Epithelial cell of prostate (primary cell): ENCODE data around the gene ETF1.
A peak's percentile ranks its signal among the peaks of the same experiment; 100 is the strongest.
"Not testable (repeated sequence)": the region's sequence is repeated elsewhere in the genome, so short reads cannot be mapped to it uniquely, and the experiment has no call there.

Source experiments
- DNase-seq: peaks from one replicate; pipeline ENCODE4 v3.0.0-alpha.2; 2011; ENCODE audit warnings: low read depth, low spot score
- H3K27ac ChIP-seq: fragments of 450-650 bp; 2 replicates; pipeline ENCODE4 v1.5.1; 2017; ENCODE audit warnings: mild to moderate bottlenecking

The ETF1 gene

DNA sequence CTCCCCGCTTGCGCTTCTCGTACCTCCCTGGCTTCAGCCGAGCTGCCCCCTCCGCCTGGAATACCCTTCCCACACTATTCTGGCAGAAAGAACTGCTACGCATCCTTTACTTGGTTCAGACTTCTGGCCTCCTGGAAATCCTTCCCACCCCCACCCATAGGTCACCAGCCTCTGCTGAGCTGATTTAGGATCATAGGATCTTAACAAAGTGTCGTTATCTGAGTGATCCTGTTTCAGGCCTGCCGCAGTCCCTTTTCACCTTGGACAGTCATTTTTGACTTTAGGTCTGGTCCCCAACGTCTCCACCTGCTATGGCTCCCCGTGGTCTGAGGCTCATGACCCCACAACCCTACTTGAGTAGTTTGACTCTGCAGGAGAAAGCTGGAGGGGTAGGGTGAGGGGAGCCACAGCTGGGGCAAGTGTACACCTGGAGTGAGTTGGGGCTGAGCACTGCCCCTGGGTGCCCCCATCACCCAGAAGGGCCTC is 50.4 kb downstream of the ETF1 start:
- DNase-seq, result no peak
- H3K27ac ChIP-seq, result peak overlapping the region; percentile 35

DNA sequence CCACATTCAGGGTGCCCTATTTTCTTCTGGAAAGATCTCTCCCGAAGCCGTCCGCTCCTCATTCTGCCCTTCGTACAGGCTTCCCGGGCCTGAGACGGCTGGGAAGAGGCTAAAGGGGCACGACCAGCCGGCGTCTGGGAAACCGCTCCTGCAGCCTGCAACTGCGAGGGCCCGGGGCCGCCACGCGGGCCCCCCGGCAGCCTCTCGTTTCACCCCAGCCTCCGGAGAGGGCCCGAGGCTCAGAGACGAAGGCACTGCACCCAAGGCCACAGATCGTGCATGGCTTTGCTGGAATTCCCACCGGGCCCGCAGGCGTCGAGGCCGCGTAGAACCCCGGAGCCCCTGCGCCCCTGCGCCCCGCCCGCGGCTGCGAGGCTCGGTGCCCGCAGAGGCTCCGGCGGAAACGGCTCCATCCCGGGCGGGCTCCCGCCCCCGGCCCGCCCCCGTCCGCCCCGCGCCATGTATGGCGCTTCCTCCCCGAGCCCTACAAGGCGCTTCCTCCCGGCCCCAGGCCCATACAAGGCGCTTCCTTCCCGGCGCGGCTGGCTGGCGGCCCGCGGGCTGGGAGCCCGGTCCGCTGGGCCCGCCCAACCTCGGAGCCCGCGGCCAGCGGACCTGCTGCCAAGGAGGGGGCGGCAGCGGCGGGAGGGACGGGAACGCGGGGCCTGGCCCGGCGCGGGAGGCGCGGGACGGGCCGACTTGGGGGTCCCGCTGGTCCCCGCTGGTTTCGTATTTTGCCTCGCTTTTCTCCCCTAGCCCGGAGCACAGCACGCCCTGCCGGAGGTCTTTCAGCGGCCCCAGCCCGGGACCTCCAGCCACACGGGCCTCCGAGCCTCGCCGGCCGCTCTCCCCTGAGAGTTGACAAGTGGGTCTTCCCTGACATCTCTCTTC is 51.1 kb downstream of the ETF1 start:
- DNase-seq, result no peak
- H3K27ac ChIP-seq, result peak overlapping the region; percentile 35

DNA sequence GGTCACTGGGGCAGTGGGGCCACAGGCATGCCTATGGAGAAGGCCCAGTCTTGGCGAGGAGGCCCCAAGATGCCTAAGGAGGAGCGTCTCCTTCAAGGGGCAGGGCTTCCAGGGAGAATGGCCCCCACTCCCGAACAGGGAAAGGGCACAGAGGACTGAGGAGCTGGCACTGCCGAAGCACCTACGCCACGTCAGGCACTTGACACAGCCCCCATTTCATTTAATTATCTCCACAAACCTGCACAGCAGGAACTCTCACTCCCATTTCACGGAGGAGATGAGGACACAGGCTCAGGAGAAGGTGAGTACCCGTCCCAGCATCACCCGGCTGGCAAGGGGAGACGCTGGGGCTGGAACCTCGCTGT is 51.8 kb downstream of the ETF1 start:
- peak overlapping the region; percentile 35 for H3K27ac ChIP-seq
- DNase-seq, result no peak

DNA sequence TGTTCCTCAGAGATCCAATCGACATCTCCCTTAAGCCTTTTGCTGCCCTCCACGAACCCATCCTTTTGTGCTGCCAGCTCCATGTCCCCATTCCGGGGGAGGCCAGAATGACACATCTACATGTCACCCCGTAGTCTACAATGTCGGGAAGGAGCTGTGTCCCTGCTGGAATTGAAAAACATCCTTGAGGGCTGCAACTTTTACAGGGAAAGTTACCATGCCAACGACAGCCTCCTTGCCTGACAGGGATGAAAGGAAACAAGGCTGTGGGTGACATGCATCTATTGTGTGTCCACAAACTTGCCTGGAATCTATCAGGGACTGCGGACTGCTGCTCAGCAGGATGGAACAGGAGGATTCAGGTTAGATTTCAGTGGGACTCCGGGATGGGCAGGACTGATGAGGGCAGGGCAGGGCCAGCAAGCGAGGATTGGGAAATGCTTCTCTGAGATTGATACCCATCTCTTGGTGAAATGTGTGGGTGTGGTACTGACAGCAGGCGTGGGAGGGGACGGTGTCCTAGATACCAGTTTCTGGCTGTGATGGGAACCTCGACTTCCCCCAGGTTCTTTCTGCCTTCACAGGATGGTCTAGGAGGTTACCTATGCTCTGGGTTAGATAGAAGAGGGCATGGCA is 52.3 kb downstream of the ETF1 start:
- H3K27ac ChIP-seq, result no peak overlapping the region
- no peak for DNase-seq

DNA sequence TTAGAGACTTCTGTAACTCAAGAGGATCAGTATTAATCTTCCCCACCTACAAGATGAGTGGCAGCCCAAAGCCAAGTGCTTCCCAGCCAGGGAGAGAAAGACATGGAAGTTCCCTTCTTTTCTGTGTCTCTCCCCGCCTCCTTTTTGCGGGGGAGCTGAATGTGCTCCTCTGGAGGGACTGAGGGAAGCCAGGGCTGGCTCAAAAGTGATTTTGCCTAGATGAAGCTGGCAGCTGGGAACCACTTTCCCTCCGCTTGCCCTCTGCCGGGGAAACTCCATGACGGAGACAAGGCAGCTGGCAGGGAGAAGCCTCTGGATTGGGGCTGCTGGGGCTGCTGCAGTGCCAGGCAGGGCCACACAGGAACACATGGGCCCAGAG is 53.4 kb downstream of the ETF1 start:
- H3K27ac ChIP-seq, result no peak overlapping the region
- DNase-seq, result no peak

DNA sequence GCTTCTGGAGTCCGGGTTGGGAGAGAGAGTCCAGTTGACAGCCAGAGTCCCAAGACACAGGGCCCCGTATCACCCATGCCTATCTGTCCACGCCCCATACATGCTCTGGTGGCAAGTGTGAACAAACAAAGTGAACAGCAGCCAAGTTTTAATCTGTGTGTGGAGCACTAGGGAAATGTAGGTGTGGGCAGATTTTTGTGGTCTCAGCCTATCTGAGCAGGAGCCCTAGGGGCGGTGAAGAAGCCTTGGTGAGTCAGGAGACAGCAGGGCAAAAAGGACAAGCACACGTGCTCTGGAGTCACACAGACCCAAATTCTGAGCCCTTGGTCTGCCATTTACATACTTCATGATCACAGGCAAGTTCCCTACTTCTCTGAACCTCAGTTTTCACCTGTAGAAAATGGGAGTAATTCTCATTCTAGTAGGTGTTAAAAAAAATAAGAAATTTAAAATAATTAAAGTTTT is 54.5 kb downstream of the ETF1 start:
- no peak for DNase-seq
- H3K27ac ChIP-seq, result no peak overlapping the region

DNA sequence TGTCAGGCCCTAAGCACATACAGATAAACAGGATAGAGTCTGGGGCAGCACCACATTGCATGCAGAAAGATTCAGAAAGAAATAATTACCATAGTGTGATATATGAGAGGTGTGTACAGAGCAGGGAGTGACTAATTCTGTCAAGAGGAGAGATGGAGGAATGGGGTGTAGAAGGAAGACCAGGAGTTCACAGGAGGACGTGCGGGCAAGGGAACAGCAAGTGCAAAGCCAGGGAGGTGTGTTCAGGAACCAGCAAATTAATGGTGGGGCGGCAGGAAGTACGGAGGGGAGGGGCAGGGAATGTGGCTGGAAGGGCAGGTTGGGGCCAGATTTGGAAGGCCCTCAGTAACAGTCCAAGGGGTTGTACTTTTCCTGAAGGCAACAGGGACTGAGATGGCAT is 60.4 kb downstream of the ETF1 start:
- H3K27ac ChIP-seq, result peak overlapping the region; percentile 49
- DNase-seq, result no peak

DNA sequence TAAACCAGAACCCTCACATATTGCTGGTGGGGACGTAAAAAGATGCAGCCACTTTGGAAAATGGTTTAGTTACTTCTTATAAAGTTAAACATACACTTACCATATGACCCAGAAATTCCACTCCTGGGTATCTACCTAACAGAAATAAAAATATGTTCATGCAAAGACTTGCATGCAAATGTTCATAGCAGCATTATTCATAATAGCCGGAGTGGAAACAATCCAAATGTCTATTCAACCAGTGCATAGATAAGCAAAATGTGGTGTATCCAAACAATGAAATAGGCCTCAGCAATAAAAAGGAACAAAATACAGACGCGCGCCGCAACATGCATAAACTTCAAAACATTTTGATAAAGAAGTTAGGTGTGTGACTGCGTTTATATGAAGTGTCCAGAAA is 66.1 kb downstream of the ETF1 start:
- no peak overlapping the region for H3K27ac ChIP-seq
- DNase-seq, result no peak

DNA sequence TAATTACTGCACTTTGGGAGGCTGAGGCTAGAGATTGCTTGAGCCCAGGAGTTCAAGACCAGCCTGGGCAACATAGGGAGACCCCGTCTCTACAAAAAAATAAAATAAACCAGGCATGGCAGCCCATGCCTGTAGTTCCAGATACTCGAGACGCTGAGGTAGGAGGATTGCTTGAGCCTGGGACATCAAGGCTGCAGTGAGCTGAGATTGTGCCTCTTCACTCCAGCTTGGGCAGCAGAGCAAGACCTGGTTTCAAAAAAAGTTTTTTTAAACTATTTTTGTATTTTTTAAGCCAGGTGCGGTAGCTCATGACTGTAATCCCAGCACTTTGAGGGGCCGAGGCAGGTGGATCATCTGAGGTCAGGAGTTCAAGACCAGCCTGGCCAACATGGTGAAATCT is 69.9 kb downstream of the ETF1 start:
- not testable (repeated sequence) for DNase-seq, H3K27ac ChIP-seq

DNA sequence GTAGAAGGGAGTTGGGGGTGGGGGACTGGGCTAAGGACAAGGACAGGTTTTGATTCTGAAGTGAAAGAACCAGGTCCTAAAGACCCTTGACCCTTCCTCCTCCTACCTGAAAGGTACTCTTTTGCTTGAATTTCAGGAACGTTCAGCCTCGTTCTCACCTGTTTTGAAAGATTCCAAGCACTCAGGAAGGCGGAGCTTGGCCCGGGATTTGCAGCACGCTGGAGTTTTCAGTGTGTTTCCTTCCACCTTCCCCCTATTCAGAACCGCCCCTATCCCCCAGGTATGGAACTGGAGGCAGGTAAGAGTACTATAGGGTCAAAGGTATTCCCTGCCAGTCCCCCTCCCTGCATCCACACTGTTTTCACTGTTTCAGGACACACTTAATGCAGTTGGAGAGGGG is 70.7 kb downstream of the ETF1 start:
- H3K27ac ChIP-seq, result no peak overlapping the region
- no peak for DNase-seq

DNA sequence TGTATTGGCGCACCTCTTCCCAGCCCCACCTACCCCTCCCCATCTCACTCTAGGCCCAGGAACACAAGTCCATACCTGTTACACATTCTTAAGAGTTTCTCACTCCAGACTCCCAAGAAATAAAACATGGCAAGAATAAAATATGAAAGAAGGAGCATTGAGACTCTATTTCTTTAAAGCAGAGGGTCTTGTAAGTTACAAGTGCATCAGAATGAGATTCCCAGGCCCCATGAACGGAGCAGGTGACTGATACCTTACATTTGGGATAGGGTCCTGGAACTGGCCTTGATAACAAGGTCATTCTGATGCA is 72.0 kb downstream of the ETF1 start:
- peak overlapping the region; percentile 39 for H3K27ac ChIP-seq
- DNase-seq, result no peak

DNA sequence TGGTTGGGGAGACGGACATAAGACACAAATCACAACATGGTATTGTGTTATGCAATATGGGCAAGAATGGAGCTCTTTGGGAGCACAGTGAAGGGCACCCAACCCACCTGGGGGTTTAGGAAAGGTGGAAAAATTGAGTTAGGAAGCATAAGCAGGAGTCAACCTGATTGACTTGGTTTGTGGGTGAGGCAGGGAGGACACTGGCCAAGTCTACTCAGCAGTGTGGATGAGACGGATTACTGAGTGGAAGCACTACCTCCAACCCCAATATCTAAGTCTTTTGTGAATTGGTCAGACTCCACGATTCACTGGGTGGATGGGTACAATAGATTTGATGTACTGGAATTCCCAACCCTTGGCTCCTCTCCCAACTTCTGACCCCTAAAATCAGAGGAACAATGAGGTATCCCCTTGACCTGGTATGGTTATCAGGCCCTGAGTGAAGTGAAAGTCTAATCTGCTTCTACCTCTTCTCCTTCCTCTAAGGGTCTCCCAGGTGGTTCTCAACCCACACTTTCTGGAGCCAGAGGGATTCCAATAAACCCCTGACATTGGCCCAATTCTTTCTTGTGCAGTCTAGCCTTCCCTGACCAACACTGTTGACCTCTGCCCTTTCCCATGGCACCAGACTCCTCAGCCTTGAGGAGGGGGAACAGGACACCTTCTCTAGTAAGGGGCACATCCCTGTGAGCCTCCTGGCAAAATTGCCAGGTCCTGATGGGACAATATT is 72.5 kb downstream of the ETF1 start:
- H3K27ac ChIP-seq, result peak overlapping the region; percentile 39
- no peak for DNase-seq

DNA sequence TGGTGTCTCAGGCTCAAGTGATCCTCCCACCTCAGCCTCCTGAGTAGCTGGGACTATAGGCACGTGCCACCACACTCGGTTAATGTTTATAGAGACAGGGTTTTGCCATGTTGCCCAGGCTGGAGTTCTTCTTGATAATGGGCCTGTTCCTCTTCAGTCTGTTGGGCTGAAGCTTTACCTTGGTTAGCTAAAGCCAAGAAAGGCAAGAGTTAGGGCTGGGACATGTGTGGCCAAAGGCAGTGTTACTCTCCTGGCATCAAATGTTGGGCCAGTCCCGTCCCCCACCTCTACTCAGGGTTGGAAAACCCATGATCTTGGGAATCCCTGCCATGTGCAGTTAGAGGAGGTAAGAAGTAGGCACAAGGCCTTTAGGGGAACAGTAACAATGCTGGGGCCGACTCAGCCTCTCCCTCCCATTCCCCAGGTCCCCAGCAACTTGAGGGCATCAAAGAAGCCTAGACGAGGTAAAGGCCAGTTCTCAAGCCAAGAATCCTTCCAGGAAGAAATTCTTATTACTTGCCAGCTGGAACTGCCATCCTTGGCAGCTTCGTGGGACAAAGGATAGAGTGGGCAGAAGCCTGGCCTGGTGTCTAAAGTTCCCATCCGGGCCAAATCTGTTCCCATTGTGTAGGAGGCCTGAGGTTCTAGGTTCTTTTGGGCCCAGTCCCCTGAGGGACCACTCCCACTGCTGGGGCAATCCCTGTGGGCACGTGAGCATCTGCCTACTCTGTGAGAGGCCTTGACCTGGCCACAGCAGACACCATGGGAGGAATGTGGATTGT is 73.3 kb downstream of the ETF1 start:
- peak overlapping the region; percentile 39 for H3K27ac ChIP-seq
- DNase-seq, result peak; percentile 84

DNA sequence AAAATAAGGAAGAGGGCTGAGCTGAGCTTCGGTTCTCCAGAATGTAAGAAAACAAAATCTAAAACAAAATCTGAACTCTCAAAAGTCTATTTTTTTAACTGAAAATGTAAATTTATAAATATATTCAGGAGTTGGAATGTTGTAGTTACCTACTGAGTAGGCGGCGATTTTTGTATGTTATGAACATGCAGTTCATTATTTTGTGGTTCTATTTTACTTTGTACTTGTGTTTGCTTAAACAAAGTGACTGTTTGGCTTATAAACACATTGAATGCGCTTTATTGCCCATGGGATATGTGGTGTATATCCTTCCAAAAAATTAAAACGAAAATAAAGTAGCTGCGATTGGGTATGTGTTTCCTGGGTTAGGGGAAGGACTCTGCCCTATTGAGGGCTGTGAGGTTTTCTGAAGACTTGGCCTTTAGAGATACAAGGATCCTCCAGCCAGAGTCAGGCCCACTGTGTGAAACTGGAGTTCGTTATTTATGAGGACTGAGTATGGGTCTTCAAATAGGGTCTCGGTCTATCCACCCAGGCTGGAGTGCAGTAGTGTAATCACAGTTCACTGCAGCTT is 74.0 kb downstream of the ETF1 start:
- peak overlapping the region; percentile 39 for H3K27ac ChIP-seq
- no peak for DNase-seq

DNA sequence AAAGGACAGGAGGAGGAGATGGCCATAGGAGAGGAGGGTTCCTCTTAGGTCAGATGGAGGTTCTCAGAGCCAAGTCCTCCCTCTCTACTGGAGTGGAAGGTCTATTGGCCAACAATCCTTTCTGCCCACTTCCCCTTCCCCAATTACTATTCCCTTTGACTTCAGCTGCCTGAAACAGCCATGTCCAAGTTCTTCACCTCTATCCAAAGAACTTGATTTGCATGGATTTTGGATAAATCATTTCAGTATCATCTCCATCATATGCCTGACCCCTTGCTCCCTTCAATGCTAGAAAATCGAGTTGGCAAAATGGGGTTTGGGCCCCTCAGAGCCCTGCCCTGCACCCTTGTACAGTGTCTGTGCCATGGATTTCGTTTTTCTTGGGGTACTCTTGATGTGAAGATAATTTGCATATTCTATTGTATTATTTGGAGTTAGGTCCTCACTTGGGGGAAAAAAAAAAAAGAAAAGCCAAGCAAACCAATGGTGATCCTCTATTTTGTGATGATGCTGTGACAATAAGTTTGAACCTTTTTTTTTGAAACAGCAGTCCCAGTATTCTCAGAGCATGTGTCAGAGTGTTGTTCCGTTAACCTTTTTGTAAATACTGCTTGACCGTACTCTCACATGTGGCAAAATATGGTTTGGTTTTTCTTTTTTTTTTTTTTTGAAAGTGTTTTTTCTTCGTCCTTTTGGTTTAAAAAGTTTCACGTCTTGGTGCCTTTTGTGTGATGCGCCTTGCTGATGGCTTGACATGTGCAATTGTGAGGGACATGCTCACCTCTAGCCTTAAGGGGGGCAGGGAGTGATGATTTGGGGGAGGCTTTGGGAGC is 74.7 kb downstream of the ETF1 start:
- no peak for DNase-seq
- peak overlapping the region; percentile 39 for H3K27ac ChIP-seq

DNA sequence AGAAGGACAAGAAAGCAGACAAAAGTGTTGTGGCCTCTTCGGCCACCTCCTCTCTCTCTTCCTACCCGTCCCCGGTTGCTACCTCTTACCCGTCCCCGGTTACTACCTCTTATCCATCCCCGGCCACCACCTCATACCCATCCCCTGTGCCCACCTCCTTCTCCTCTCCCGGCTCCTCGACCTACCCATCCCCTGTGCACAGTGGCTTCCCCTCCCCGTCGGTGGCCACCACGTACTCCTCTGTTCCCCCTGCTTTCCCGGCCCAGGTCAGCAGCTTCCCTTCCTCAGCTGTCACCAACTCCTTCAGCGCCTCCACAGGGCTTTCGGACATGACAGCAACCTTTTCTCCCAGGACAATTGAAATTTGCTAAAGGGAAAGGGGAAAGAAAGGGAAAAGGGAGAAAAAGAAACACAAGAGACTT is 75.3 kb downstream of the ETF1 start:
- no peak for DNase-seq
- no peak overlapping the region for H3K27ac ChIP-seq

DNA sequence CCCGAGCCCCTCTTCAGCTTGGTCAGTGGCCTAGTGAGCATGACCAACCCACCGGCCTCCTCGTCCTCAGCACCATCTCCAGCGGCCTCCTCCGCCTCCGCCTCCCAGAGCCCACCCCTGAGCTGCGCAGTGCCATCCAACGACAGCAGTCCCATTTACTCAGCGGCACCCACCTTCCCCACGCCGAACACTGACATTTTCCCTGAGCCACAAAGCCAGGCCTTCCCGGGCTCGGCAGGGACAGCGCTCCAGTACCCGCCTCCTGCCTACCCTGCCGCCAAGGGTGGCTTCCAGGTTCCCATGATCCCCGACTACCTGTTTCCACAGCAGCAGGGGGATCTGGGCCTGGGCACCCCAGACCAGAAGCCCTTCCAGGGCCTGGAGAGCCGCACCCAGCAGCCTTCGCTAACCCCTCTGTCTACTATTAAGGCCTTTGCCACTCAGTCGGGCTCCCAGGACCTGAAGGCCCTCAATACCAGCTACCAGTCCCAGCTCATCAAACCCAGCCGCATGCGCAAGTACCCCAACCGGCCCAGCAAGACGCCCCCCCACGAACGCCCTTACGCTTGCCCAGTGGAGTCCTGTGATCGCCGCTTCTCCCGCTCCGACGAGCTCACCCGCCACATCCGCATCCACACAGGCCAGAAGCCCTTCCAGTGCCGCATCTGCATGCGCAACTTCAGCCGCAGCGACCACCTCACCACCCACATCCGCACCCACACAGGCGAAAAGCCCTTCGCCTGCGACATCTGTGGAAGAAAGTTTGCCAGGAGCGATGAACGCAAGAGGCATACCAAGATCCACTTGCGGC is 75.9 kb downstream of the ETF1 start:
- no peak for DNase-seq
- peak overlapping the region; percentile 96 for H3K27ac ChIP-seq

DNA sequence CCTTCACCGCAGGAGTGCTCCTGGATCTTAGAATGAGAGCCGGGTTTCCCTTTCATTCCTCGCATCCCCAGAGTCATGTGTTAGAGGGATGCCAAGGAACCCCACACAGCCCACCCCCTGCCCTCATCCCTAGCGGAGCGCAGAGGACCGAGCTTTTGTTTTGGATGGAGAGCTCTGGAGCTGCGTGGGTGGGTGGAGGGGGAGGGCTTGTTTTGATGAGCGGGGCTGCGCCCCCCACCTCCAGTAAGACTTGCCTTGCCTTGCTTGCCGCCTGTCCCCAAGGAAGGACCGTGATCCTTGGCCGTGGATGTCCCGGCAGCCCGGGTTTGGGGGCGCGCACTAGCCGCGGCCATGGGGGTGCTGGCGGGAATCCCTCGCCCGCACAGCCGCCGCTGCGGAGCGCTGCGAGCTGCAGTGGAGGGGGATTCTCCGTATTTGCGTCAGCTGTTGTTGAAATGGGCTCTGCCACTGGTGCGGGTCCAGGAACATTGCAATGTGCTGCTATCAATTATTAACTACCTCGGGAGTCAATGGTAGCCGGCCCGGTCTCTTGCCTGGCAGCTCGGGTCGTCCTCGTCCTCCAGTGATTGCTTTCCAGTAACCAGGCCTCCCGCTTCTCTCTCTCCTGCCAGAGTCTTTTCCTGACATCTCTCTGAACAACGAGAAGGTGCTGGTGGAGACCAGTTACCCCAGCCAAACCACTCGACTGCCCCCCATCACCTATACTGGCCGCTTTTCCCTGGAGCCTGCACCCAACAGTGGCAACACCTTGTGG is 76.7 kb downstream of the ETF1 start:
- peak overlapping the region; percentile 96 for H3K27ac ChIP-seq
- no peak for DNase-seq
